Ishikawa (cell line): ENCODE data around the gene CPSF4L.

Experiments used
- CEBPB ChIP-seq: IDR thresholded peaks from 2 replicates; pipeline ENCODE4 v1.6.1; 2012
- CREB1 ChIP-seq: IDR thresholded peaks from 2 replicates; pipeline ENCODE4 v1.6.1; 2012; ENCODE audit warnings: low read depth
- EGR1 ChIP-seq: IDR thresholded peaks from 2 replicates; pipeline ENCODE4 v1.6.1; 2012
- EP300 ChIP-seq: IDR thresholded peaks from 2 replicates; pipeline ENCODE4 v1.6.1; 2012; ENCODE audit warnings: borderline replicate concordance
- FOXM1 ChIP-seq: IDR thresholded peaks from 2 replicates; pipeline ENCODE4 v1.6.1; 2012; ENCODE audit warnings: low read depth, borderline replicate concordance
- NFIC ChIP-seq: IDR thresholded peaks from 2 replicates; pipeline ENCODE4 v1.6.1; 2012
- RAD21 ChIP-seq: IDR thresholded peaks from 2 replicates; pipeline ENCODE4 v1.6.1; 2012; ENCODE audit warnings: low read depth
- TAF1 ChIP-seq: IDR thresholded peaks from 2 replicates; pipeline ENCODE4 v1.6.1; 2012; ENCODE audit warnings: low read depth, mild to moderate bottlenecking
- TCF12 ChIP-seq: IDR thresholded peaks from 2 replicates; pipeline ENCODE4 v1.6.1; 2012; ENCODE audit warnings: low read depth
- TEAD4 ChIP-seq: IDR thresholded peaks from 2 replicates; pipeline ENCODE4 v1.6.1; 2012
- YY1 ChIP-seq: IDR thresholded peaks from 2 replicates; pipeline ENCODE4 v1.6.1; 2012; ENCODE audit warnings: low read depth
- ZBTB7A ChIP-seq: IDR thresholded peaks from 2 replicates; pipeline ENCODE4 v1.6.1; 2012; ENCODE audit warnings: low read depth
- TF ChIP-seq, protein P1 (sequence below): IDR thresholded peaks from 2 replicates; pipeline ENCODE4 v1.6.1; 2012
- TF ChIP-seq, protein P2 (sequence below): IDR thresholded peaks from 2 replicates; pipeline ENCODE4 v1.6.1; 2012
- TF ChIP-seq, protein P3 (sequence below): IDR thresholded peaks from 2 replicates; pipeline ENCODE4 v1.6.1; 2012; ENCODE audit warnings: low read depth, mild to moderate bottlenecking

Gene CPSF4L

DNA sequence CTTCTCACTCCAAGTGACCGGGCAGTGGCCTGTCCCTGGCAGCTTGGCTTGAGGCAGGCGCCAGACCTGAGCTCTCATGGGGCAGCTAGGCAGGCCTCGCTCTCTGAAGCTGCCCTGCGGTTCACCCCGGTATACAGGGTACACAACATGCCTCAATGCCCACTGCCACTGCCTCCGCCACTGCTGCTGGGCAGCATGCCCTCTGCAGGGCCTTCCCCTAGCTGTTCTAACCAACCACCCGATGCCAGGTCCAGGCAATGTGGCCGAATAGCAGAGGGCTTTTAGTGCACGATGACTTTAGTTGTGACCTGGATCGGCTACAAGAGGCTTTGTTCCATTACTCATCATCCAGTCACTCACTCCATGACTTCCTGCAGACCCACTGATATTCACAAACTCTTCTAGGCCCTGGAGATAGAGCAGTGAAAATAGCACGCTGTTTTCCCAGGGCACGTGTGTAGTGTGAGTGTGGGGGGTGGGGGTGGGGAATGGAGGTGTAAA, 30.4 kb upstream of the CPSF4L start:
- TF ChIP-seq, protein P1, sequence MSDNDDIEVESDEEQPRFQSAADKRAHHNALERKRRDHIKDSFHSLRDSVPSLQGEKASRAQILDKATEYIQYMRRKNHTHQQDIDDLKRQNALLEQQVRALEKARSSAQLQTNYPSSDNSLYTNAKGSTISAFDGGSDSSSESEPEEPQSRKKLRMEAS = peak; percentile 47; the same call in 1 of the 2 replicates
- TF ChIP-seq TEAD4 = no peak
- no peak for TF ChIP-seq FOXM1

DNA sequence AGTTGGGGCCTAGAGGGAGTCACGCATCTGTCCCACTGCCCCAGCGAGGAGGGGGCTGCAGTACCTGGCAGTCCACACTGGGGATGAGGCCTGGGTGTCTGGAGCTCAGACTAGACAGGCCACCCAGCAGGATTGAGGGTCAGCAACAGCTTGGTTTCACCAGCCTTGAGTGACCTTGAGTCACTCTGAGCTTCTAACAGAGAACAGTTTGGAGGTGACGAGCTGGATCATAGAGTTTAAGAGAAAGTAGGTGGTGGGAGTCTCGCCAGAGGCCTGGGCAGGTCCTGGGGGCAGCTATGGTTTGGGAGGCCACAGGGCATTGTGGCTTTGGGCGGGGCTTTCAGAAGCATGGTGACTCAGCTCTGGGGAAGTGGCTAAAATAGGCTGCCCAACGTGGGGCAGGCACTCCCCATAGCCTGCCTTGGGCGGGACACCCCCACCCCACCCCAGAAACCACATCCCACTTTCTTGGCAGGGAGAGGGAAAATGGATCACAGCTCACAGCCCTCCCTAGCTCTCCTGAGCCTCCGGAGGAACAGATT, 29.7 kb upstream of the CPSF4L start:
- TF ChIP-seq FOXM1 = no peak
- TF ChIP-seq TAF1 = no peak
- TF ChIP-seq, protein P1 = no peak; the same call in 1 of the 2 replicates
- no peak for TF ChIP-seq YY1
- no peak for TF ChIP-seq NFIC
- no peak; the same call in 1 of the 2 replicates for TF ChIP-seq ZBTB7A
- TF ChIP-seq, protein P2, sequence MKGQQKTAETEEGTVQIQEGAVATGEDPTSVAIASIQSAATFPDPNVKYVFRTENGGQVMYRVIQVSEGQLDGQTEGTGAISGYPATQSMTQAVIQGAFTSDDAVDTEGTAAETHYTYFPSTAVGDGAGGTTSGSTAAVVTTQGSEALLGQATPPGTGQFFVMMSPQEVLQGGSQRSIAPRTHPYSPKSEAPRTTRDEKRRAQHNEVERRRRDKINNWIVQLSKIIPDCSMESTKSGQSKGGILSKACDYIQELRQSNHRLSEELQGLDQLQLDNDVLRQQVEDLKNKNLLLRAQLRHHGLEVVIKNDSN = no peak
- no peak for TF ChIP-seq TEAD4
- no peak; the same call in 1 of the 2 replicates for TF ChIP-seq EP300
- TF ChIP-seq EGR1 = no peak
- TF ChIP-seq, protein P3, sequence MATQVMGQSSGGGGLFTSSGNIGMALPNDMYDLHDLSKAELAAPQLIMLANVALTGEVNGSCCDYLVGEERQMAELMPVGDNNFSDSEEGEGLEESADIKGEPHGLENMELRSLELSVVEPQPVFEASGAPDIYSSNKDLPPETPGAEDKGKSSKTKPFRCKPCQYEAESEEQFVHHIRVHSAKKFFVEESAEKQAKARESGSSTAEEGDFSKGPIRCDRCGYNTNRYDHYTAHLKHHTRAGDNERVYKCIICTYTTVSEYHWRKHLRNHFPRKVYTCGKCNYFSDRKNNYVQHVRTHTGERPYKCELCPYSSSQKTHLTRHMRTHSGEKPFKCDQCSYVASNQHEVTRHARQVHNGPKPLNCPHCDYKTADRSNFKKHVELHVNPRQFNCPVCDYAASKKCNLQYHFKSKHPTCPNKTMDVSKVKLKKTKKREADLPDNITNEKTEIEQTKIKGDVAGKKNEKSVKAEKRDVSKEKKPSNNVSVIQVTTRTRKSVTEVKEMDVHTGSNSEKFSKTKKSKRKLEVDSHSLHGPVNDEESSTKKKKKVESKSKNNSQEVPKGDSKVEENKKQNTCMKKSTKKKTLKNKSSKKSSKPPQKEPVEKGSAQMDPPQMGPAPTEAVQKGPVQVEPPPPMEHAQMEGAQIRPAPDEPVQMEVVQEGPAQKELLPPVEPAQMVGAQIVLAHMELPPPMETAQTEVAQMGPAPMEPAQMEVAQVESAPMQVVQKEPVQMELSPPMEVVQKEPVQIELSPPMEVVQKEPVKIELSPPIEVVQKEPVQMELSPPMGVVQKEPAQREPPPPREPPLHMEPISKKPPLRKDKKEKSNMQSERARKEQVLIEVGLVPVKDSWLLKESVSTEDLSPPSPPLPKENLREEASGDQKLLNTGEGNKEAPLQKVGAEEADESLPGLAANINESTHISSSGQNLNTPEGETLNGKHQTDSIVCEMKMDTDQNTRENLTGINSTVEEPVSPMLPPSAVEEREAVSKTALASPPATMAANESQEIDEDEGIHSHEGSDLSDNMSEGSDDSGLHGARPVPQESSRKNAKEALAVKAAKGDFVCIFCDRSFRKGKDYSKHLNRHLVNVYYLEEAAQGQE = no peak
- TF ChIP-seq CREB1 = no peak
- no peak for TF ChIP-seq TCF12
- TF ChIP-seq RAD21 = no peak
- no peak for TF ChIP-seq CEBPB

DNA sequence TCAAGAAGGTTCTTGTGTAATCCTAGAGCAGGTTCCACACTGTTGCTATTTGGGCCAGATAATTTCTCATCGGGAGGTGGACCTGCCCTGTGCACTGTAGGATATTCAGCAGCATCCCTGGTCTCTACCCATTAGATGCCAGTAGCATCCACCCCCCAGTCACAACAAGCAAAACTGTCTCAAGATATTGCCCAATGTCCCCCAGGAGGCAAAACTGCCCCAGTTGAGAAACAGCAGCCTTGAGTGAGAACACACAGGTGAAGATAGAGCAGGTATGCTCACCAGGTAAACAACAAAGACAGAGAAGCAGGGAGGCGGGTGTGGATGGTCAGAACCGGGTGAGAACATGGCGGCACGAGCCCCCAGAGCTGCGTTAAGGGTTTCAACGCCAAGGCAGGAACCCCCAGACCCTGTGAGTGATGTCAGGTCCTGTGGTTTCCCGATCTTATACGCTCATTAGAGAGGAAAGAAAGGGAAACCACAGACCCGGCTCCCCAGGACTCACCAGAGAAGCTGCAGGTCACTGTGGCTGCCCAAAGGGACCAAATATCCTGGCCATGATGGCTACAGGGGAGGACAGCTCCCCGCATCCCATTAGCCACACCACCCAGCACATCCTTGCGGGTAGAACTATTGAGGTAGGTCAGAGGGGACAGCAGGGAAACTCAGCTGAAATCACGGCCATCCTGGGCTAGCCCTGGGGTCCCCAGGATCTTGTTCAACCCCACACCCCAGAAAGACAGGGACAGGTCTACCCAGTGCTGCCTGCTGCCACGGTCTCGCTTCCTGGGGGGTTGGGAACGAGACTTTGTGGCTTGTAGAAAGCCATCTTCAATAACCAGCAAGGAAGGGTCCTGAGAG, 28.9 kb upstream of the CPSF4L start:
- TF ChIP-seq CEBPB = 0 out of 2 replicates have a peak, but pooled peaks have one; percentile 31
- TF ChIP-seq, protein P2 = no peak

DNA sequence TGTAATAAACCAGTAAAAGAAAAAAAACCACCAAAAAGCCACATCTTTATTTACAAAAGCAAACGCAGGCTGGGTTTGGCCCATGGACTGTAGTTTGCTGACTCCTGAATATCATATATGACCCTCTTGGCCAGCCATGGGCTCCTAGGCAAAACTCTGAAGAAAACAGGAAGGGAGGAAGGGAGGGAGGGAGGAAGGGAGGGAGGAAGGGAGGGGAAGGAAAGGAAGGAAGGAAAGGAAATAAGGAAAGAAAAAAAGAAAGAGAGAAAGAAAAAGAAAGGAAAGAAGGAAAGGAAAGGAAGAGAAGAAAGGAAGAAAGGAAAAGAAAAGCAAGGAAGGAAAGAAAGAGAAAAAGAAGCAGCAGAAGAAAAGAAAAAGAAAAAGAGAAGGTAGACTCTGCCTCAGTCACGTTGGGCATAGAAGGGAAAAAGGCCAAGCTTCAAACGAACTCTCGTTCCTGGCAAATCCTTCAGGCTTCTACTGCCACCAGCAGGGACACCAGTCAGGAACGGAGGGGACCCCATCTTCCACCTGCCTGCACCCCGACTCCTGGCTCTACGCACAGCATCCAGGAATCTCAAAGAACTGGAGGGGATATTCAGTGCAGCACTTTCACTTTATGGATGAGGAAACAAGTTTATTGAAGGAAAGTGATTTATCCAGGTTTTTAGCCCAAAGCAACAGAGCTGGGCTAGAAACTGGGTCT, 28.0 kb upstream of the CPSF4L start:
- TF ChIP-seq, protein P2 = no peak
- TF ChIP-seq, protein P3 = no peak
- TF ChIP-seq, protein P1 = no peak
- no peak for TF ChIP-seq FOXM1
- no peak for TF ChIP-seq CEBPB
- no peak for TF ChIP-seq EGR1
- no peak for TF ChIP-seq TAF1
- no peak for TF ChIP-seq CREB1
- no peak for TF ChIP-seq TEAD4
- no peak for TF ChIP-seq NFIC
- no peak for TF ChIP-seq YY1
- no peak for TF ChIP-seq RAD21
- no peak for TF ChIP-seq EP300
- TF ChIP-seq TCF12 = no peak
- no peak for TF ChIP-seq ZBTB7A
